Activated naive CD8-positive, alpha-beta T cell treated with anti-CD3 and anti-CD28 coated beads, Interleukin-2, amount 10 ng/mL, durations not matched to agents 7 days and 5 days (primary cell): Measurements from ENCODE around the gene ATP6V0C. TPM values are rescaled to one million over a fixed set of nuclear protein-coding genes. Genes with fewer than 3 reads are reported as not detected.

Experiments
- ATAC-seq: fragments of 150-1000 bp; cut with Tn5 transposase; one replicate; pipeline ENCODE4 v1.10.0; 2021; ENCODE audit warnings: low read depth, moderate library complexity
- POLR2A ChIA-PET: fragments of 350-600 bp; sonication (Branson Sonifier 250); formaldehyde crosslinking; loops from one replicate; lab custom pipeline; 2021; ENCODE audit warnings: antibody characterized with exemption; lab: Charles Lee
- DNase-seq: peaks from one replicate; pipeline ENCODE4 v3.0.0; 2021
- H3K27ac Mint-ChIP-seq: one replicate; pipeline ENCODE4 v1.8.0; 2022; ENCODE audit warnings: mild to moderate bottlenecking, mixed read lengths
- H3K27me3 Mint-ChIP-seq: one replicate; pipeline ENCODE4 v1.8.0; 2022; ENCODE audit warnings: mild to moderate bottlenecking, moderate library complexity, mixed read lengths
- H3K36me3 Mint-ChIP-seq: one replicate; pipeline ENCODE4 v1.8.0; 2021; ENCODE audit warnings: mild to moderate bottlenecking, mixed read lengths
- H3K4me1 Mint-ChIP-seq: one replicate; pipeline ENCODE4 v1.8.0; 2021; ENCODE audit warnings: mixed read lengths
- H3K4me3 Mint-ChIP-seq: one replicate; pipeline ENCODE4 v1.8.0; 2022; ENCODE audit warnings: mild to moderate bottlenecking, moderate library complexity, mixed read lengths
- H3K9me3 Mint-ChIP-seq: one replicate; pipeline ENCODE4 v1.8.0; 2021; ENCODE audit warnings: mixed read lengths
- total RNA-seq, 2 experiments: library from RNA; stranded (reverse); gene quantifications; one replicate each; pipeline ENCODE4 v1.2.3, GENCODE V29; 2021

ATP6V0C gene
- 100 to 1,000 TPM; 117 to 122 TPM for total RNA-seq

GRCh38 chr16:2513405-2514332 is at the start of gene ATP6V0C:
TSS of gene ATP6V0C (plus strand) at chr16:2513952. CDS start at chr16:2514104, 152 bp downstream.
- Mint-ChIP-seq H3K36me3 (peaks cover 8% of the 10 kb centered on the region), H3K4me1 (peaks cover 32% of the 10 kb centered on the region), H3K27ac (peak within 1 kb of the TSS; percentile 95), H3K27me3 (peaks cover 8% of the 10 kb centered on the region), H3K9me3 (no peaks in the 10 kb centered on the region), H3K4me3 (peak within 1 kb of the TSS; percentile 94)
- peak; percentile 85 for ATAC-seq
- POLR2A ChIA-PET: interaction anchor here (0.6 to 4.0 kb wide), 10 partner anchors 16 to 358 kb away, joined by 3 to 43 read pairs (median 4); partner anchors contain the start of genes CEMP1, ECI1, PDPK1 and TRAF7
- DNase-seq: peak; percentile 97

DNA sequence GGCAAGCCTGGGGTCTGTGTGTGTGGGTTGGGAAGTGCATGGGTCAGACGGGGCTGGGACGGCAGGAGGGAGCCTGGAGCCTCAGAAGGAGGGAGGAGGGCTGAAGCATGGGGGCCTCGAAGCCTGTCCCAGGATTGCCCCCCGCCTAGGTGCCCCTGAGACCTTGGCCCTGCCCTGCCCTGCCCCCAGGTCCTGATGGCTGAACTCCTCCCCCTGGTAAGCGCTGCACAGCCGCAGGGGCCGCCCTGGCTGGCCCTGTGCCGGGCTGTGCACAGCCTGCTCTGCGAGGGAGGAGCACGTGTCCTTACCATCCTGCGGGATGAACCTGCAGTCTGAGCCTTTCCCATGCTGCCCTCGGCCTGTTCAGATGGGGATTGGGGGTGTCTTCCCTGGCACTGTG is 49.4 kb upstream of the ATP6V0C start:
- no peaks in the 10 kb centered on the region for H3K9me3 Mint-ChIP-seq
- H3K27ac Mint-ChIP-seq: no peak overlapping the region
- ATAC-seq (no peak), DNase-seq (no peak)
- no peak overlapping the region for H3K4me3 Mint-ChIP-seq
- POLR2A ChIA-PET: no interaction called here
- peaks cover 27% of the 10 kb centered on the region for H3K27me3 Mint-ChIP-seq
- peaks cover 4% of the 10 kb centered on the region for H3K36me3 Mint-ChIP-seq
- peaks cover 8% of the 10 kb centered on the region for H3K4me1 Mint-ChIP-seq

- DNase-seq (no peak), ATAC-seq (no peak)
- H3K27me3 Mint-ChIP-seq: peaks cover 41% of the 10 kb centered on the region
- POLR2A ChIA-PET: no interaction called here
- H3K36me3 Mint-ChIP-seq: peaks cover 4% of the 10 kb centered on the region
- no peaks in the 10 kb centered on the region for H3K9me3 Mint-ChIP-seq
- H3K27ac Mint-ChIP-seq: no peak overlapping the region
- H3K4me3 Mint-ChIP-seq: no peak overlapping the region
- peaks cover 6% of the 10 kb centered on the region for H3K4me1 Mint-ChIP-seq
Observed at GRCh38 chr16:2465653-2466415, 47.9 kb upstream of the ATP6V0C start.

- POLR2A ChIA-PET: interaction anchor here (1.1 kb wide), 1 partner anchor 46 kb away, joined by 3 read pairs; no protein-coding TSS in a partner anchor
- Mint-ChIP-seq H3K36me3 (peaks cover 4% of the 10 kb centered on the region), H3K9me3 (no peaks in the 10 kb centered on the region), H3K27me3 (peaks cover 41% of the 10 kb centered on the region), H3K4me1 (peaks cover 6% of the 10 kb centered on the region), H3K4me3 (no peak overlapping the region), H3K27ac (no peak overlapping the region)
- DNase-seq (no peak), ATAC-seq (no peak)
Observed at GRCh38 chr16:2466667-2467527, 46.9 kb upstream of the ATP6V0C start.

DNA sequence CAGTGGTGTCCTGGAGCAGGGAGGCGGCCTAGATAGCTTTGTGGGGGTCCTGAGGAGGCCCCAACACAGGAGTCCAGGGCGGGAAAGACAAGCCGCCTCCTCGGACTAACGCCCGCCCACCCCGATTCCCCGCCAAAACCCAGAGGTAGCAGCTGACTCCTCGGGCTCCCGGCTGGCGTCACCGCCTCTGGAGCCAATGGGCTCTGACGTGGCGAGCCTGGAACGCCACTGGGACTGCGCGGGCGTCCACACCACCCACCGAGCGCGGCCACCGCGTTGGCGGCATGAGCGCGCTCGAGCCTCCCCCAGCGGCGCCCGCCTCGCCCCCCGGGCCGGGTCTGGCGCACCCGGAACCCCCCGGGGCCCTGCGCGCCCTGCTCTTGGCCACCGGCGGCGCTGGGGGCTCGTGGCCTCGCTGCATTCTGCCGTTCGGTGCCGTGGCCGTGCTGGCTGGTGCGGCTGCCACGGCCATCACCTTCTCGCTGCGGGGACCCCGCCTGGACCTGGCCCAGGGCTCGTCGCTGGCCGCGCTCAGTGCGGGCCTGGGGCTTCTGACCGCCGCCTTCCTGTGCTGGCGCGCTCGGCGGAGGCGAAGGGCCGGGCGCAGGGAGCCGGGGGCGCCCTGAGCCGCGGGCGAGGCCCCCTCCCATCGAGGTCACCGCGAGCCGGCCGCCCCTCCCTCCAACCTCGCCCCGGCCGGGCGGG is 46.1 kb upstream of the ATP6V0C start:
- peaks cover 43% of the 10 kb centered on the region for H3K27me3 Mint-ChIP-seq
- DNase-seq (no peak), ATAC-seq (peak; percentile 20)
- H3K4me3 Mint-ChIP-seq: no peak overlapping the region
- H3K4me1 Mint-ChIP-seq: peaks cover 6% of the 10 kb centered on the region
- POLR2A ChIA-PET: interaction anchor here (1.1 to 1.2 kb wide), 2 partner anchors 38 to 45 kb away, joined by 3 read pairs; partner anchors contain the start of gene CCNF
- H3K36me3 Mint-ChIP-seq: peaks cover 4% of the 10 kb centered on the region
- no peaks in the 10 kb centered on the region for H3K9me3 Mint-ChIP-seq
- no peak overlapping the region for H3K27ac Mint-ChIP-seq

- ATAC-seq (no peak), DNase-seq (no peak)
- Mint-ChIP-seq H3K4me3 (peak overlapping the region; percentile 51), H3K4me1 (peaks cover 8% of the 10 kb centered on the region), H3K27me3 (peaks cover 49% of the 10 kb centered on the region), H3K27ac (no peak overlapping the region), H3K9me3 (no peaks in the 10 kb centered on the region), H3K36me3 (peaks cover 2% of the 10 kb centered on the region)
- POLR2A ChIA-PET: interaction anchor here (1.2 to 1.3 kb wide), 2 partner anchors 9 to 39 kb away, joined by 3 to 4 read pairs; partner anchors contain the start of genes CCNF and TEDC2
Observed at GRCh38 chr16:2468233-2468724, 45.5 kb upstream of the ATP6V0C start.

GRCh38 chr16:2468725-2469398 is 44.9 kb upstream of the ATP6V0C start:
- Mint-ChIP-seq H3K9me3 (no peaks in the 10 kb centered on the region), H3K36me3 (no peaks in the 10 kb centered on the region), H3K4me3 (no peak overlapping the region), H3K27ac (no peak overlapping the region), H3K27me3 (peaks cover 51% of the 10 kb centered on the region), H3K4me1 (peaks cover 9% of the 10 kb centered on the region)
- POLR2A ChIA-PET: interaction anchor here (1.2 to 1.3 kb wide), 2 partner anchors 10 to 39 kb away, joined by 3 to 4 read pairs; partner anchors contain the start of genes CCNF and TEDC2
- DNase-seq: no peak
- ATAC-seq: no peak

- H3K4me1 Mint-ChIP-seq: peaks cover 9% of the 10 kb centered on the region
- peaks cover 51% of the 10 kb centered on the region for H3K27me3 Mint-ChIP-seq
- no peaks in the 10 kb centered on the region for H3K9me3 Mint-ChIP-seq
- H3K36me3 Mint-ChIP-seq: no peaks in the 10 kb centered on the region
- no peak overlapping the region for H3K4me3 Mint-ChIP-seq
- no peak overlapping the region for H3K27ac Mint-ChIP-seq
- DNase-seq (no peak), ATAC-seq (no peak)
- POLR2A ChIA-PET: interaction anchor here (1.3 to 1.6 kb wide), 2 partner anchors 10 kb away, joined by 4 to 7 read pairs; partner anchors contain the start of gene TEDC2
Observed at GRCh38 chr16:2469399-2470233, 44.1 kb upstream of the ATP6V0C start.

DNA sequence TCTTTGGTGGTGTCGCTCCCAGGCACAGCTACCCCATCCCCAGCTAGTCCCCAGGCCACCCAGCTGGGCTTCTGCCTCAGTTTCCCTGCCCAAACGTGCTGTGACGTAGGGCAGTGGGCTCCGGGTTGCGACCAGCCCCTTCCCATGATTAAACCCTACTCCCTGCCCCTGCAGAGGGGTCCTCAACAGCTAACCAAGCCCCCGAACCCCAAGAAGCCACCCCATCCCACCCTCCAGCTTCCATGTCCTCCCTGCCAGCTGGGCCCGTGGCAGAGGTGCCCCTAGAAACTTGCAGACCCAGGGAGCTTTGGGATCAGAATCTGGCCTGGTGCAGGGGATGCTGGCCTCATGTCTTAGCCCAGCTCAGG is 43.5 kb upstream of the ATP6V0C start:
- H3K27ac Mint-ChIP-seq: no peak overlapping the region

DNA sequence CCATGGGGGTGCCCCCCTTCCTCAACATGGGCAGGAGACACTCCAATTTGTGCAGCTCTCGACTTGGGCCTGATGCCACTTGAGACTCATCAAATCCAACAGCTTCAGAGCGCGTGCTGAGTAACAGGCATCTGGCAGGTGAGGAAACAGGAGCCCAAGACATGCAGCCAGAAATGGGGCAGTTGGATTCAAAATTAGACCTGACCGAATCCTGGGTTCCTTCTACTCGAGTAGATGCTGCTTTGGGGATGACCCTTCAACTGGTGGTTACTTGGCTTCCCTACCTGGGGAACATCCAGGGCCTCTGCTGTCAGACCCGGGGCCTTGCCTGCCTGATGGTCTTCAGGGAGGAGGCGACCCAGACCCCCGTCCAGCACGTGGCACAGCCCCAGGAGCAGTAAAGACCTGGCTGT is 43.1 kb upstream of the ATP6V0C start:
- DNase-seq (no peak), ATAC-seq (no peak)
- Mint-ChIP-seq H3K4me3 (no peak overlapping the region), H3K4me1 (peaks cover 9% of the 10 kb centered on the region), H3K27me3 (peaks cover 49% of the 10 kb centered on the region), H3K27ac (no peak overlapping the region), H3K9me3 (no peaks in the 10 kb centered on the region), H3K36me3 (no peaks in the 10 kb centered on the region)
- POLR2A ChIA-PET: interaction anchor here (0.5 to 1.6 kb wide), 2 partner anchors 11 to 32 kb away, joined by 3 to 7 read pairs; partner anchors contain the start of gene TEDC2

More for the DNA sequence above, 43.5 kb upstream of the ATP6V0C start:
- POLR2A ChIA-PET: interaction anchor here (1.6 kb wide), 1 partner anchor 10 kb away, joined by 7 read pairs; the partner anchor contains the start of gene TEDC2
- ATAC-seq (no peak), DNase-seq (no peak)
- Mint-ChIP-seq H3K4me1 (peaks cover 9% of the 10 kb centered on the region), H3K36me3 (no peaks in the 10 kb centered on the region), H3K27me3 (peaks cover 50% of the 10 kb centered on the region), H3K9me3 (no peaks in the 10 kb centered on the region), H3K4me3 (no peak overlapping the region)
